Measurements from ENCODE around the gene NDUFAF8. TPM values are rescaled to one million over a fixed set of nuclear protein-coding genes. Genes with fewer than 3 reads are reported as not detected.

The NDUFAF8 gene
- total RNA-seq, 1 donor from 2014 or later: 61.5 TPM

GRCh38 chr17:81251709-81252301, 12.7 kb downstream of the NDUFAF8 start:
- Histone ChIP-seq H3K4me1 (peaks cover 41% of the 10 kb centered on the region), H3K27ac (replicated peaks) (peak overlapping the region; percentile 61), H3K36me3 (peaks cover 29% of the 10 kb centered on the region), H3K4me3 (no peak overlapping the region), H3K9me3 (replicated peaks) (no peaks in the 10 kb centered on the region), H3K27me3 (ENCODE audit: low read depth) (no peaks in the 10 kb centered on the region)
- no peak for DNase-seq
- intact Hi-C loops (cut with micrococcal nuclease): loop anchor here (5.0 to 10.0 kb wide), 2 partner anchors 223 to 350 kb away; no protein-coding TSS in a partner anchor
- TF ChIP-seq CTCF (IDR thresholded peaks at IDR 0.05; ENCODE audit: borderline replicate concordance): no peak

GRCh38 chr17:81252326-81252986, 13.3 kb downstream of the NDUFAF8 start:
- TF ChIP-seq CTCF (IDR thresholded peaks at IDR 0.05; ENCODE audit: borderline replicate concordance): no peak
- peaks cover 41% of the 10 kb centered on the region for H3K4me1 ChIP-seq
- H3K9me3 ChIP-seq (replicated peaks): no peaks in the 10 kb centered on the region
- intact Hi-C loops (cut with micrococcal nuclease): loop anchor here (5.0 to 10.0 kb wide), 2 partner anchors 222 to 350 kb away; no protein-coding TSS in a partner anchor
- peaks cover 29% of the 10 kb centered on the region for H3K36me3 ChIP-seq
- no peak for DNase-seq
- H3K27me3 ChIP-seq (ENCODE audit: low read depth): no peaks in the 10 kb centered on the region
- H3K4me3 ChIP-seq: no peak overlapping the region
- peak overlapping the region; percentile 61 for H3K27ac ChIP-seq (replicated peaks)

- H3K4me1 ChIP-seq: peaks cover 41% of the 10 kb centered on the region
- intact Hi-C loops (cut with micrococcal nuclease): loop anchor here (5.0 to 10.0 kb wide), 2 partner anchors 222 to 349 kb away; no protein-coding TSS in a partner anchor
- TF ChIP-seq CTCF (IDR thresholded peaks at IDR 0.05; ENCODE audit: borderline replicate concordance): no peak
- no peaks in the 10 kb centered on the region for H3K9me3 ChIP-seq (replicated peaks)
- no peak overlapping the region for H3K27ac ChIP-seq (replicated peaks)
- H3K27me3 ChIP-seq (ENCODE audit: low read depth): no peaks in the 10 kb centered on the region
- H3K36me3 ChIP-seq: peaks cover 29% of the 10 kb centered on the region
- H3K4me3 ChIP-seq: no peak overlapping the region
- no peak for DNase-seq
Observed at GRCh38 chr17:81252987-81253329, 13.8 kb downstream of the NDUFAF8 start.

GRCh38 chr17:81253358-81254131, 14.4 kb downstream of the NDUFAF8 start:
- TF ChIP-seq CTCF (IDR thresholded peaks at IDR 0.05; ENCODE audit: borderline replicate concordance): peak; percentile 86
- Histone ChIP-seq H3K9me3 (replicated peaks) (no peaks in the 10 kb centered on the region), H3K4me1 (peaks cover 41% of the 10 kb centered on the region), H3K27me3 (ENCODE audit: low read depth) (no peaks in the 10 kb centered on the region), H3K4me3 (no peak overlapping the region), H3K27ac (replicated peaks) (no peak overlapping the region), H3K36me3 (peaks cover 32% of the 10 kb centered on the region)
- DNase-seq: no peak
- intact Hi-C loops (cut with micrococcal nuclease): loop anchor here (5.0 to 10.0 kb wide), 2 partner anchors 221 to 349 kb away; no protein-coding TSS in a partner anchor

GRCh38 chr17:81254955-81255717, 16.0 kb downstream of the NDUFAF8 start:
- Histone ChIP-seq H3K36me3 (peaks cover 43% of the 10 kb centered on the region), H3K9me3 (replicated peaks) (no peaks in the 10 kb centered on the region), H3K27me3 (ENCODE audit: low read depth) (no peaks in the 10 kb centered on the region), H3K4me1 (peaks cover 41% of the 10 kb centered on the region), H3K4me3 (peak overlapping the region; percentile 4), H3K27ac (replicated peaks) (peak overlapping the region; percentile 58)
- intact Hi-C loops (cut with micrococcal nuclease): loop anchor here (5.0 to 10.0 kb wide), 2 partner anchors 220 to 347 kb away; no protein-coding TSS in a partner anchor
- DNase-seq: peak; percentile 87
- TF ChIP-seq CTCF (IDR thresholded peaks at IDR 0.05; ENCODE audit: borderline replicate concordance): peak; percentile 74

Measured in left ventricle myocardium inferior (tissue), 1 donor.